A673 (cell line): ENCODE data around the gene SALL1. TPM values are rescaled to one million over a fixed set of nuclear protein-coding genes. Genes with fewer than 3 reads are reported as not detected.

ENCODE experiments used
- BruUV-seq: library from RNA; stranded (reverse); fragments of 400-500 nt; replicated peaks from 2 replicates; lab custom pipeline; 2021; lab: Mats Ljungman, UMichigan
- CTCF ChIA-PET: fragments of 300-600 bp; sonication (Branson Sonifier 250); formaldehyde crosslinking; loops from one replicate; lab custom pipeline; 2022; ENCODE audit warnings: antibody characterized with exemption; lab: Charles Lee
- POLR2A ChIA-PET: fragments of 300-600 bp; sonication (Branson Sonifier 250); formaldehyde crosslinking; loops from one replicate; lab custom pipeline; 2022; ENCODE audit warnings: antibody characterized with exemption; ENCODE audit not compliant: low non-redundant PET; lab: Charles Lee
- DNase-seq: peaks from one replicate; pipeline ENCODE4 v3.0.0-alpha.2; 2015; ENCODE audit warnings: low spot score
- H3K27ac ChIP-seq: fragments of 200-600 bp; sonication (generic); 2 replicates; pipeline ENCODE4 v1.5.1; 2016; ENCODE audit warnings: mixed run types, low read depth, mild to moderate bottlenecking, mixed read lengths, antibody characterized with exemption, low read length; ENCODE audit not compliant: poor library complexity, severe bottlenecking
- H3K27me3 ChIP-seq: fragments of 200-600 bp; sonication (generic); replicated peaks from 2 replicates; pipeline ENCODE4 v1.6.1; 2017; ENCODE audit warnings: mixed run types, low read depth, mild to moderate bottlenecking, mixed read lengths, antibody characterized with exemption, low read length; ENCODE audit not compliant: insufficient read depth, poor library complexity
- H3K36me3 ChIP-seq: fragments of 200-600 bp; sonication (generic); 2 replicates; pipeline ENCODE4 v1.6.1; 2016; ENCODE audit warnings: mixed run types, mild to moderate bottlenecking, mixed read lengths, antibody characterized with exemption, low read length; ENCODE audit not compliant: insufficient read depth, poor library complexity, severe bottlenecking
- H3K4me1 ChIP-seq: fragments of 200-600 bp; sonication (generic); 2 replicates; pipeline ENCODE4 v1.6.1; 2017; ENCODE audit warnings: mixed run types, mild to moderate bottlenecking, mixed read lengths, antibody characterized with exemption, low read length; ENCODE audit not compliant: insufficient read depth, poor library complexity, severe bottlenecking
- H3K4me3 ChIP-seq: fragments of 200-600 bp; sonication (generic); 2 replicates; pipeline ENCODE4 v1.5.1; 2016; ENCODE audit warnings: low read depth, mixed run types, mild to moderate bottlenecking, mixed read lengths, low read length; ENCODE audit not compliant: poor library complexity, severe bottlenecking
- H3K9me3 ChIP-seq: fragments of 200-600 bp; sonication (generic); 2 replicates; pipeline ENCODE4 v1.6.1; 2016; ENCODE audit warnings: mixed run types, low read depth, mild to moderate bottlenecking, mixed read lengths, antibody characterized with exemption, low read length; ENCODE audit not compliant: poor library complexity, severe bottlenecking
- CTCF ChIP-seq: fragments of 300-800, 200-600 bp; sonication (generic); conservative IDR thresholded peaks from 2 replicates; pipeline ENCODE4 v1.5.1; 2017; ENCODE audit warnings: low read depth, mild to moderate bottlenecking, antibody characterized with exemption, low read length, moderate library complexity, mixed read lengths
- EZH2 ChIP-seq: fragments of 200-600 bp; sonication (generic); IDR thresholded peaks from 2 replicates; pipeline ENCODE4 v1.6.1; 2017; ENCODE audit warnings: borderline replicate concordance, low read depth, mild to moderate bottlenecking, mixed read lengths, antibody characterized with exemption, low read length; ENCODE audit not compliant: poor library complexity, severe bottlenecking
- intact Hi-C: fragments of 100-400 bp; cut with micrococcal nuclease; formaldehyde crosslinking; loops from one replicate; pipeline ENCODE4 v1.10.0; 2022; ENCODE audit not compliant: unreplicated experiment
- total RNA-seq: library from RNA; stranded (reverse); gene quantifications from 2 replicates; pipeline ENCODE4 v1.2.3, GENCODE V29; 2021

The SALL1 gene
- total RNA-seq, 1 experiment from 2014 or later, result 24.8 TPM

- Histone ChIP-seq H3K4me3 (no peak overlapping the region), H3K4me1 (no peaks in the 10 kb centered on the region), H3K27me3 (no peaks in the 10 kb centered on the region), H3K9me3 (no peaks in the 10 kb centered on the region), H3K36me3 (no peaks in the 10 kb centered on the region), H3K27ac (no peak overlapping the region)
- ChIA-PET POLR2A (no interaction called here), CTCF (no interaction called here)
- intact Hi-C loops, result no loop called here
- no TSS peak for BruUV-seq
- TF ChIP-seq CTCF (no peak), EZH2 (no peak)
- DNase-seq, result no peak
Observed at GRCh38 chr16:51168755-51169154, 17.7 kb upstream of the SALL1 start.

- intact Hi-C loops, result no loop called here
- Histone ChIP-seq H3K4me3 (no peak overlapping the region), H3K27ac (no peak overlapping the region), H3K36me3 (no peaks in the 10 kb centered on the region), H3K4me1 (no peaks in the 10 kb centered on the region), H3K9me3 (no peaks in the 10 kb centered on the region), H3K27me3 (no peaks in the 10 kb centered on the region)
- CTCF ChIA-PET, result no interaction called here
- no peak for DNase-seq
- BruUV-seq, result no TSS peak
- POLR2A ChIA-PET, result no interaction called here
- no peak for TF ChIP-seq EZH2
- no peak for TF ChIP-seq CTCF
Observed at GRCh38 chr16:51167170-51167895, 16.3 kb upstream of the SALL1 start.

GRCh38 chr16:51166541-51166940 lies 15.5 kb upstream of the SALL1 start:
- BruUV-seq, result no TSS peak
- ChIA-PET POLR2A (no interaction called here), CTCF (no interaction called here)
- H3K27me3 ChIP-seq, result no peaks in the 10 kb centered on the region
- no peak overlapping the region for H3K27ac ChIP-seq
- DNase-seq, result no peak
- H3K4me3 ChIP-seq, result no peak overlapping the region
- no peak for TF ChIP-seq EZH2
- no peak for TF ChIP-seq CTCF
- no peaks in the 10 kb centered on the region for H3K9me3 ChIP-seq
- no peaks in the 10 kb centered on the region for H3K36me3 ChIP-seq
- H3K4me1 ChIP-seq, result no peaks in the 10 kb centered on the region
- intact Hi-C loops, result no loop called here
